Panc1 (cell line): ENCODE data around the gene FBXL15. TPM values are rescaled to one million over a fixed set of nuclear protein-coding genes. Genes with fewer than 3 reads are reported as not detected.
A peak's percentile ranks its signal among the peaks of the same experiment; 100 is the strongest.

Source experiments
- ATAC-seq: fragments of 200-7000 bp; cut with Tn5 transposase; 2 replicates; pipeline ENCODE4 v1.9.1; 2020; ENCODE audit warnings: mild to moderate bottlenecking, moderate library complexity
- BruUV-seq: library from RNA; stranded (reverse); fragments of 400-500 nt; replicated peaks from 2 replicates; lab custom pipeline; 2021; lab: Mats Ljungman, UMichigan
- CTCF ChIA-PET: fragments of 300-600 bp; sonication (Branson Sonifier 250); formaldehyde crosslinking; loops from one replicate; lab custom pipeline; 2022; ENCODE audit warnings: antibody characterized with exemption; lab: Charles Lee
- POLR2A ChIA-PET: fragments of 300-600 bp; sonication (Branson Sonifier 250); formaldehyde crosslinking; loops from one replicate; lab custom pipeline; 2022; ENCODE audit warnings: antibody characterized with exemption; lab: Charles Lee
- DNase-seq: peaks from one replicate; pipeline ENCODE4 v3.0.0-alpha.2; 2010; ENCODE audit warnings: low read depth, low spot score
- H3K27ac ChIP-seq: 2 replicates; pipeline ENCODE4 v1.5.1; 2011; ENCODE audit warnings: mild to moderate bottlenecking, low read length, inconsistent platforms
- H3K27me3 ChIP-seq: fragments of 200-500 bp; sonication (Bioruptor generic); 2 replicates; pipeline ENCODE4 v1.6.0; 2014; ENCODE audit warnings: low read length, inconsistent platforms; ENCODE audit not compliant: control insufficient read depth, insufficient read depth
- H3K36me3 ChIP-seq: fragments of 200-500 bp; sonication (Bioruptor generic); 2 replicates; pipeline ENCODE4 v1.5.1; 2014; ENCODE audit warnings: inconsistent platforms, mild to moderate bottlenecking, low read length, moderate library complexity; ENCODE audit not compliant: control insufficient read depth, insufficient read depth
- H3K4me1 ChIP-seq: 2 replicates; pipeline ENCODE4 v1.5.1; 2011; ENCODE audit warnings: inconsistent platforms, mild to moderate bottlenecking, low read length, moderate library complexity; ENCODE audit not compliant: control insufficient read depth, insufficient read depth
- H3K4me3 ChIP-seq, 2 experiments: 2 replicates each; pipeline ENCODE4 v1.5.1; 2011 to 2012; ENCODE audit warnings: low read depth in 2 of 2, low read length in 2 of 2, mild to moderate bottlenecking in 2 of 2, inconsistent platforms in 1 of 2, moderate library complexity in 1 of 2
- H3K9me3 ChIP-seq: fragments of 200-500 bp; sonication (Bioruptor generic); 2 replicates; pipeline ENCODE4 v1.5.1; 2014; ENCODE audit warnings: low read depth, mild to moderate bottlenecking, inconsistent platforms, low read length, moderate library complexity; ENCODE audit not compliant: control insufficient read depth, insufficient read depth
- CTCF ChIP-seq: fragments of 450-650 bp; IDR thresholded peaks from 2 replicates; pipeline ENCODE4 v1.5.1; 2017; ENCODE audit warnings: mild to moderate bottlenecking
- POLR2AphosphoS5 ChIP-seq: IDR thresholded peaks from 2 replicates; pipeline ENCODE4 v1.6.1; 2012; ENCODE audit warnings: mild to moderate bottlenecking, low read depth, low read length, moderate library complexity
- REST ChIP-seq, 2 experiments: IDR thresholded peaks; 2 replicates each; pipeline ENCODE4 v1.6.1; 2011 to 2012; ENCODE audit warnings: low read depth in 2 of 2, control low read depth in 1 of 2, low read length in 1 of 2, mild to moderate bottlenecking in 1 of 2, moderate library complexity in 1 of 2; ENCODE audit not compliant: insufficient read depth in 1 of 2
- SIN3A ChIP-seq: IDR thresholded peaks from 2 replicates; pipeline ENCODE4 v1.6.1; 2012; ENCODE audit warnings: low read depth, mild to moderate bottlenecking, low read length, moderate library complexity, borderline replicate concordance; ENCODE audit not compliant: insufficient read depth
- TCF7L2 ChIP-seq: IDR thresholded peaks from 2 replicates; pipeline ENCODE4 v1.6.1; 2011; ENCODE audit warnings: mild to moderate bottlenecking, low read depth, low read length, inconsistent platforms
- in situ Hi-C: cut with HindIII; loops from 2 replicates; pipeline ENCODE4 v1.10.0; 2016; ENCODE audit warnings: low sequenced_read_pairs, low pct_unique_long_range_greater_than_20kb
- intact Hi-C: fragments of 100-400 bp; cut with micrococcal nuclease; formaldehyde crosslinking; loops from one replicate; pipeline ENCODE4 v1.10.0; 2022; ENCODE audit not compliant: unreplicated experiment
- total RNA-seq: library from RNA; stranded (reverse); gene quantifications from one replicate; pipeline ENCODE4 v1.2.1, GENCODE V29; 2021; ENCODE audit not compliant: unreplicated experiment

The FBXL15 gene
- total RNA-seq, 1 experiment from 2014 or later, result 7.9 TPM

- Histone ChIP-seq H3K27me3 (no peaks in the 10 kb centered on the region), H3K27ac (no peak overlapping the region), H3K4me1 (peaks cover 14% of the 10 kb centered on the region), H3K36me3 (no peaks in the 10 kb centered on the region; the same call in 1 of the 2 replicates), H3K4me3 (peak overlapping the region in 1 of 2 experiments; percentile 10; a peak in 1 of 4 replicates), H3K9me3 (no peaks in the 10 kb centered on the region)
- in situ Hi-C loops (no loop called here), intact Hi-C loops (no loop called here)
- no peak for DNase-seq
- POLR2A ChIA-PET, result interaction anchor here (0.5 kb wide), 1 partner anchor 193 kb away, joined by 3 read pairs; no protein-coding TSS in a partner anchor
- no peak for ATAC-seq
- BruUV-seq, result no TSS peak
- CTCF ChIA-PET, result interaction anchor here (0.6 kb wide), 1 partner anchor 100 kb away, joined by 3 read pairs; no protein-coding TSS in a partner anchor
- TF ChIP-seq REST (IDR thresholded peaks at IDR 0.05; ENCODE audit: insufficient read depth in 1 of 2, low read depth in 2 of 2, low read length in 1 of 2) (no peak), SIN3A (no peak), CTCF (no peak), TCF7L2 (no peak), POLR2AphosphoS5 (no peak)
Observed at GRCh38 chr10:102435133-102435497, 14.5 kb downstream of the FBXL15 start.

- DNase-seq, result no peak
- ChIA-PET POLR2A (interaction anchor here (0.5 kb wide), 2 partner anchors 193 to 366 kb away, joined by 3 to 4 read pairs; no protein-coding TSS in a partner anchor), CTCF (no interaction called here)
- ATAC-seq, result no peak
- TF ChIP-seq POLR2AphosphoS5, result no peak
- TF ChIP-seq SIN3A, result no peak
- no peak for TF ChIP-seq REST (IDR thresholded peaks at IDR 0.05; ENCODE audit: insufficient read depth in 1 of 2, low read depth in 2 of 2, low read length in 1 of 2)
- H3K4me3 ChIP-seq, result peak overlapping the region in 1 of 2 experiments; percentile 27; a peak in 1 of 4 replicates
- no peaks in the 10 kb centered on the region; the same call in 1 of the 2 replicates for H3K36me3 ChIP-seq
- no peaks in the 10 kb centered on the region for H3K9me3 ChIP-seq
- no peak overlapping the region for H3K27ac ChIP-seq
- intact Hi-C loops (no loop called here), in situ Hi-C loops (no loop called here)
- H3K27me3 ChIP-seq, result no peaks in the 10 kb centered on the region
- no TSS peak for BruUV-seq
- H3K4me1 ChIP-seq, result peaks cover 14% of the 10 kb centered on the region
Observed at GRCh38 chr10:102435529-102436233, 15.0 kb downstream of the FBXL15 start.
